Stimulated activated CD8-positive, alpha-beta memory T cell treated with anti-CD3 and anti-CD28 coated beads, Interleukin-7, amount 100 ng/mL, for 1 hour (primary cell): ENCODE data around the gene CRABP1.
"Not testable (repeated sequence)": the region's sequence is repeated elsewhere in the genome, so short reads cannot be mapped to it uniquely, and the experiment has no call there.

ENCODE experiments used
- DNase-seq, 2 donors: peaks; one replicate each; pipeline ENCODE4 v3.0.0-alpha.2; 2020; ENCODE audit warnings: low read depth in 2 of 2

Gene CRABP1

DNA sequence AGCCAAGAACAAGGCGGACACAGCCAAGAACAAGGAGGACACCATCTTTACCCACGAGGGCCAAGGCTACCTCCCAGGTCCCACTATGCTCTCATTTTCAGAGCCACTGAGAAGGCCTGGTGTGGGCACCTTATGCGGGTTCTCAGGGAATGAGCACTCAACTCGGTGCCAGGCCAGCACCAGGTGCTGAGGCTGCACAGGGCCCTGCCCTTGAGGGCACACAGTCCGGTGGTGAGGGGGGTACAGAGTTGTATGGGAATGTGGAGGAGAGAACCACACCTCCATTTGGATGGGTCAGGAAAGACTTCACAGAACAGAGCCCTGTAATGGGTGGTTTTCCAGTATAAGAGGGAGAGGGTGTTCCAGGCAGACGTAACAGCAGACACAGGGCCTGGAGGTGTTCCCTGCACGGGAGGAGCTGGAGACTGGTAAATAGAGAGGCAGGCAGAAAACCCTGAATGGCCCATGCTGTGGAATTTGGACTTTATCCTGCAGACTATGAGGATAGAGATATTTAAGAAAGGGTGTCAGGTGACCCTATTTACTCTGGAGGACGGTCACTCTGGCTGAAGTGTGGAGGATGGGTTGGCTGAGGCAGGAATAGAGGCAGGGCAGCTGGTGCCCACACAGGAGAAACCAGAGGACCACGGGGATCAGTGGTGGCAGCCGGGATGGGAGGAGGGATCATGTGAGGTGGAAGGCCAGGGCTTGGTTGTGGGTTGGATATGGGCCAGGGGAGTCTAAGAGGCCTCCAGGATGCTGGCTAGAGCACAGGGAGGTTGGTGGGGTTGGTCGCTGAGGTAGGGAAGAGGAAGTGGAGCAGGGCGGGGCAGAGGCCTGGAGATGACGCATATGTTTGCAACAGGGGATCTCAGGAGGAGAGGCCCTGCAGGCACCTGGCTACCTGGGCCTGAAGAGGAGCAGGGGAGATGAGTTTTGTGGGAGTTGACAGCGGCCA, 34.6 kb downstream of the CRABP1 start:
- DNase-seq: no peak

DNA sequence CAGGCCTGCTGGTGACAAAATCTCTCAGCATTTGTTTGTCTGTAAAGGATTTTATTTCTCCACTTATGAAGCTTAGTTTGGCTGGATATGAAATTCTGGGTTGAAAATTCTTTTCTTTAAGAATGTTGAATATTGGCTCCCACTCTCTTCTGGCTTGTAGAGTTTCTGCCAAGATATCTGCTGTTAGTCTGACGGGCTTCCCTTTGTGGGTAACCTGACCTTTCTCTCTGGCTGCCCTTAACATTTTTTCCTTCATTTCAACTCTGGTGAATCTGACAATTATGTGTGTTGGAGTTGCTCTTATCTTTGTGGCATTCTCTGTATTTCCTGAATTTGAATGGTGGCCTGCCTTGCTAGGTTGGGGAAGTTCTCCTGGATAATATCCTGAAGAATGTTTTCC, 40.0 kb downstream of the CRABP1 start:
- not testable (repeated sequence) for DNase-seq

DNA sequence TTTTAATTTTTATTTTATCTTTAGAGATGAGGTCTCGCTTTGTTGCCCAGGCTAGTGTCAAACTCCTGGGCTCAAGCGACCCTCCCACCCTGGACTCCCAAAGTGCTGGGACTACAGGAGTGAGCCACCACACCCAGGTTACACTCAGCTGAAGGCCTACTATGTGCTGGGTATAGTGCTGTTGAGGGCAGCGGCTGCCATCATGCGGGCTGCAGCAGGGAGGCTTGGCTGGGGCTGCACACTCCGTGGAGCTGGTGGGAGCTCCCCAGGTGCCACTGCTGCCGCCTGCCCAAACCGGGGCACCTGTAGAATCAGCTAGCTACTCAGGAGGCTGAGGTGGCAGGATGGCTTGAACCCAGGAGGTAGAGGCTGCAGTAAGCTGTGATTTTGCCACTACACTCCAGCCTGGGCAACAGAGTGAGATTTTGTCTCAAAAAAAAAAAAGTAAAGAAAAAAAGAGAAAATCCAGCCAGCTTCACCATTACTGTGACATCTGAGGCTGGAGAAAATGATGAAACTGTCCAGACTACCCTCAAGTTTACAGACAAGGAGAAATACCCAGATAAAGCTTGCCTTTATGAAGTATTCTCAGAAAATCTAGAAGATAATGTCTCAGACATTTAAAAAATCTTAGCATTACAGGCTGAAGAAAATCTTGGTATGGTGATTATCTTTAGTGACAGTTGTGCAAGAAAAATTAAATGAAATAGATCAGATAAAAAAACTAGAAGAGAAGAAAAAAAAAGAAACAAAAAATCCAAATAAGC, 42.1 kb downstream of the CRABP1 start:
- no peak for DNase-seq

DNA sequence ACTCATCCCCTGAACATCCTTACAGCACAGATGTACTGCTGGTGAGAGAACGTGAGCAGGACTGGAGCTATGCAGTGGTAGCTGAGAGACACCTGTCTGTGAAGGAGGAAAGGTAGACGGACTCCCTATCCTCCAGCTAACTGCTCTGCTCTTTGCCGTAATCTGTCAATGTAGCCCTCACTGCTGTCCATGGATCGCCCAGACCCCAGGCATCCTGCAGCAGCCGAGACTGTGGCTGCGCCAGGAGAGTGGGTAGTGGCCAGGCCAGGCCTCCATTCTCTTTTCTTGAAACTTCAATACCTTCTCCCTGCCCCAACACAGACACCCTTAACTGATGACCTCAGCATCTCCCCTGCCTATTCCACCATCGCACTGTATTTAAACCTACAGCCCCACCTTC, 44.5 kb downstream of the CRABP1 start:
- no peak for DNase-seq

DNA sequence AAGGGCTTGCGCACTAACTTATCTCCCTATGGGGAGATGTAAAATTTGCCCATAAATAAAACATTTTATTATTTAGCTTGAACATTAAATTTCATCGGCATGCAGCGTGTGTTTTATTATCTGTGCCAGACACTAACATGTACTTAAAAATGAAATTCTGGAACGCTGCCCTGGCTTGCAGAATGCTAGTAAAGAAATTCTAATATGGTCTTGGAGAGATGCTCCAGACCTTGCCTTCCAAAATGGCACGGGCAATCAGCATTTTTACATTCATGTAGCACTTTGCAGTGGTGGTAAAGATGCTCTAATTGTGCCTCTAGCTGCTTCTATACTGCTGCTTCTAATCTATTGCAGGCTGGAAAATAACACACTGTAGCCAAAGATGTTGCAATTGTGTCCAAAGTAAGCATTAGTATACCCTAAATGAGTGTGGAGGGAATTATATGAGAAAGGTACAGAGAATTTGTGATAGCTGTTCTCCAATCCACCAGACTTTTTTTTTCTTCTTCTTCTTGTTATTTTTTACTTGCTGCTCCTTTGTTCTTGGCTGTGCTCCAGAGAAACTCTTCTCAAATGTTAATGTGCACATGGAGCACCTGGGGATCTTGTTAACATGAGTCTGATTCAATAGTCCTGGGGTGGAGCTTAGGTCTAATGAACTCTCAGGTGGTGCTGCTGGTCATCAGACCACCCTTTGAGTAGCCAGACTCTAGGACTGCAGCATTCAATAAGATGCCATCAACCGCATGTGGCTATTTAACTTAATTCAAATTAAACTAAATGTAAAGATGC, 47.3 kb downstream of the CRABP1 start:
- no peak for DNase-seq

DNA sequence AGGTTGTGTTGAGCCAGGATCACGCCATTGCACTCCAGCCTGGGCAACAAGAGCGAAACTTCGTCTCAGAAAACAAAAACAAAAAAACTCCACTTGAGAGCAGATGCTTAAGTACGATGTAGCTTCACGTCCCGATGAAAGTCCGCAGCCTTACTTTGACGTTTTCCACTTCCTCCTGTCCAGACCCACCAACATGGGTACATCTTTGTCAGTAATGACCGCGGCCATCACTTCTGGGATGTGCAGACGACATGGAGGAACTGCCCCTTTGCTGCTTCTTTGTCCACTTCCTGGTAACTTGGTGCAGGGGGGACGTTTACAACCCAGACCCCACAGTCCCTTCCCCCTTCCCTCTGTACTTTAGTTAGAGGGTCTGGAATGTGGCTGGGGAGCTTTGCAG, 48.7 kb downstream of the CRABP1 start:
- DNase-seq: no peak

DNA sequence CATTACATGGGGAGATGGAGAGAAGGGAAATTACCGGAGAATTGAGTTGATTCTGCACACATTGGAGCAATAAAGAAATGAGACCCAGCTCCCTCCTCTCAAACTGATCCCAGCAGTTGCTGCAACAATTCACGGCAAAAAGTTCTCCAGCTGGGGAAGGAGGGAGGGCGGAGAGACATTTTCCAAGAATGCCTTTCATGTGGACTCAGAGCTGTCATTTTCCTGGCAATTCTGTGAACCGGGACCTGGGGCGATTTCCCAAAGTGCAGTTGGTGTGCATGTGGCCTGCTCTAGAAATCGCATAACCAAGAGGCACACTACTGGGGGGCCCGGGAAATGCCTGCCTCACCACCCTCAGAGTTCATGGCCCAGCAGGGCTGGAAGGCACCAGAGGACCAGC, 49.2 kb downstream of the CRABP1 start:
- no peak for DNase-seq

DNA sequence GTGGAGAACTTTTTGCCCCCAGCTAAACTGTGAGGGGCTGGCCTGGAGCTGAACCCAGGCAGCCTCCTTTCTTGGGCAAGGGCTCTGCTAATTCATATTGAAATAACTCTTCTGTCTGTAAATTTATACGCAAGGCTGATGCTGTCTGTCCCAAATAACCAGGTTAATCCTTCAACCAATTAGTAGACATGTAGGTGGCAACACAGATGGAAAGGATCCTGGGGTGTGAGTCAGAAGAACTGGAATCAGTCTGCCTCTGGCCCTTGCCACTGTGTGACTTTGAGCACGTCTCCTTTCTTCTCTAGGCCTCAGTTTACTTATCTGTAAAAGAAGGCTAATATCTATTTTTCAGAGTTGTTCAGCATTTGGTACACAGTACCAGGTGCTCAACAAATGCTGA, 49.6 kb downstream of the CRABP1 start:
- no peak for DNase-seq

DNA sequence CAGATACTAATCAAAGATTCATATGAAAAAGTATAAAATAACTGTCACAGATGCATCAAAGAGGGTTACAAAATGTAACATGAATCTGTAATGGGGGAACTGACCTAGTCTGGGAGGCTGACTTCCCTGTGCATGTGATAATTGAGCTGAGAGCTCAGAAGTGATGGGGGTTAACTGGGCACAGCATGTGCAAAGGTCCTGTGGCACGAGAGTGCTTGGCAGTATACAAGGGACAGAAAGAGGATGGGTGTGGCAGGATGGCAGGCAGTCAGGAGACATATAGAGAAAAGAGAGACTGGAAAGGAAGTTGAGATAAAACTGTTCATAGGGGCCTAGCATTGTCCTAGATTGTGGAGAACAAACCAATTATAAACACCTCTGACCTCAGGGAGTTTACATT, 50.1 kb downstream of the CRABP1 start:
- DNase-seq: no peak

DNA sequence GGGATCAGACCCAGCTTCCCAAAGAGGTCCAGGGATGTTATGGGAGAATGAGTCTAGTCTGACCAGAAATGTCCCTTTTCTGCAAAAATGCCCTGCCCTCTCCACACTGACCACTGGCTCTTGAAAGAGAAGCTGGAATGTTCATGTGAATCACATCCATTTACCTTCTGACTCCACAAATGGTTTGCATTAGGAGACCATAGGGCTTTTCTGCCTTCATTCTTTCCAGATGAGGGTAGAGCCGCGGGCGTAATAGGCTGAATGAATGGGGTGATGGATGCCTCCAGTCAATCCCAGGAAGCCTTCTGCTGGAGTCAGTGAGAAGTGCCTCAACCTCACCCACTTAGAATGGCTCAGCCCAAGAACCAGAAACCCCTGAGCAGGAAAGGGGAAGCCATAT, 50.7 kb downstream of the CRABP1 start:
- no peak for DNase-seq

DNA sequence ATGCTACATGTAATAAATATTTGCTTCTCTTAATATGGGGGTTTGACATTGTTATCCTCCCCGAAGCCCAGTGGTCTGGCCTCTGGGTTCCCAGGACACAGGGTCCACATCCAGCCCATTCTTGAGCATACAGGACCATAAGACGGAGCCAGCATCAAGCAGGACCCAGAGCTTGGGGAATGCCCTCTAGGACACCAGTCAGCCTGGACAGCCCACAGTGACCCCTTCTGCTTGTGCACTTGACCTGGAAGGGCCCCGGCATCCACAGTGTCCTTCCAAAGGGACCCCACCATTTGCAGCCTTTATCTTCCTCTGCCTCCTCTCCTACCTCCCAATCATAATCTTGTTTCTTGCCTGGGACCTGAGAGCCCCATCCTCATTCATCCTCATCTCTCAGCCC, 51.6 kb downstream of the CRABP1 start:
- no peak for DNase-seq

DNA sequence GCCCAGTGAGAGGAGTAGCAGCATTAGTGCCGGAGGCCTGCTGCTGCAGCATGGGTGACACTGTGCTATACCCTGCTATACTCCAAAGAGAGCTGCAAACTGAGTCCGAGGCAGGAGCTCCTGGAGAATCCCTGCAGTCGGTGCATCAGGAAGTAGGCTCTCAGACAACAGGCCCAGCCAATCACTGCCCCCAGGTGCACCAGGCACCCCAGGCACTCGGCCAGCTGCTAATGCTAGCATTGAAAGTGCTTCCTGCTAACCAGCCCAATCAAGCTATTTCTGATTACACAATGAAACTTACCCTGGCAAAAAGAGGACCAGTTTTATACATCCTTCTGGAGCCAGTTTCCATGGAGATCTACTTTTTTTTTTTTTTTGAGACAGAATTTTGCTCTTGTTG, 52.3 kb downstream of the CRABP1 start:
- no peak for DNase-seq

DNA sequence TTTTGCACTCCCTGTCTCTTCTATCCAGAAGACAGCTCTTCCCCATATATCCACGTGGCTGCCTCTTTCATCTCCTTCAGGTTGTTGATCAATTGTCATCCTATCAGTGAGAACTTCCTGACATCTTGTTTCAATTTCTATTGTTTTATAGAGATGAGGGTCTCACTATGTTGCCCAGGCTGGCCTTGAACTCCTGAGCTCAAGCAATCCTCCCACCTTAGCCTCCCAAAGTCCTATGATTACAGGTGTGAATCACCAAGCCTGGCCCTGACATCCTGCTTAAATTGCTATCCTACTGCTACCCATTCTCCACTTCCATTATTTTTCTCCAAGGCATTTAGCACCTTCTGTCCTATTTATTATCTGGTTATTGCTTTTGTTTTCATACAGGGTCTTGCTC, 53.0 kb downstream of the CRABP1 start:
- DNase-seq: no peak

DNA sequence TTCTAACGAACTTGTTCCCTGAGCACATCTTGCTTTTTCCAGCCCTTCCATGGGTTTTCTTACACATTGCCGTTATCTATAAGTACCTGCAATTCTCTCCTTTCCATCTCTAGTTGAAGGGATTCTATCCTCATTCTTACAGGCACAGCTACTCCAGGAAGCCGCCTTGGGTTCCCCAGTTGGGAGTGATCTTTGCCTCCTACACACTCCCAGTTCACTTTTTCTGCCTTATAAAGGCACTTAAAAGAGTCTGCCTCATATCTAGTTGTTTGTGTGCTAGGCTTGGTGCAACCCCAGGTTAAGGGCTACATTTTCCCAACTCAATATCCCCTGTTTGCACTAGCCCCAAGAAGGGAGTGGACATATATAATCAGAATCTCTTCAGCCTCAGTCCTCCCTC, 53.9 kb downstream of the CRABP1 start:
- DNase-seq: no peak

DNA sequence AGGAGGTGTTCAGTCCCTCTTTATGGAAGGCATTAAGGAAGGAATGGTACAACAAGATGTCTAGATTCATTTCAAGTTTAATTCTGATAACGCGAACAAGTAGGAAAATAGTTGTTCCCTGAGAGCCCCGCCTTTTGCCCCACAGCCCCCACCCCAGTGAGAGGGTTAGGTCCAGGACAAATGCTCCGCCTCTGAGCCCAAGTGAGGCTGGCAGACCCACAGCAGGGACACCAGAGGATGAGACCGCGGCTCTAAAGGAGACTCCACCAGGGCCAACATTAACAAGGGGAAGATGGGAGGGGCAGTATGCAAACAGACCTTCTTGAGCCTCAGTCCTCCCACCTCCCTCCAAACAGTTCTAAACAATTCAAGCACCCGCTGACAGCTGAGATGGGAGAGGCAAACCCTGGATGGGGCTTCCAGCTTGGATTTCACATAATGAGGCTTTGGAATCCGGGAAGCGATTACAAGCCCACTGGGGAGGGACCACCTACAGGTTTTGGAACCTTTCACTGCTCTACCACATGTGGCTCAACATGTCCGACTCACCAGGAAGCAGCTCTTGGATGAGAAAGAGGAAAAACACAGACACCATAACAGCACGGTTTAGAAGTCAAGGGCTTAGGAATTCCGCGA, 54.9 kb downstream of the CRABP1 start:
- no peak for DNase-seq

DNA sequence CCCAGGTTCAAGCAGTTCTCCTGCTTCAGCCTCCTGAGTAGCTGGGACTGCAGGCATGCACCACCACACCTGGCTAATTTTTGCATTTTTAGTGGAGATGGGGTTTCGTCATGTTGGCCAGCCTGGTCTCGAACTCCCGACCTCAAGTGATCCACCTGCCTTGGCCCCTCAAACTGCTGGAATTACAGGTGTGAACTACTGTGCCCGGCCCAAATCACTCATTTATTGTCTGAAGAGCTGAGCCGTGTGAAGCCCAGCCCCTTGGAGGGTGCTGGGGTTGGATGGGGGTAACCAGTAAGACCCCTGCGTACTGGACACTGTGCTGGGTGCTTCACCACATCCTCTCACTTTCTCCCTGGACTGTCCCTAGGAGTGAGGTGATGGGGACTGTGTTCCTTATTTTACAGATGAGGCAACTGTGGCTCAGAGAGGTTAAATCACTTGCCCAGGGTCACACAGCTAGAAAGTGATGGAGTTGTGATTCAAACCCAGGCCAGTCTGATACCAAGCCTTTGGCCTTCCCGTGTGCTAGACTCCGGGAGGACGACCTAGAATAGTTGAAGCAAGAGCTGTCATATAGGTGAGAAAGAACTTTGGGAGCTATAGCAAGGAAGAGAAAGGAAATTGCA, 56.1 kb downstream of the CRABP1 start:
- DNase-seq: no peak

DNA sequence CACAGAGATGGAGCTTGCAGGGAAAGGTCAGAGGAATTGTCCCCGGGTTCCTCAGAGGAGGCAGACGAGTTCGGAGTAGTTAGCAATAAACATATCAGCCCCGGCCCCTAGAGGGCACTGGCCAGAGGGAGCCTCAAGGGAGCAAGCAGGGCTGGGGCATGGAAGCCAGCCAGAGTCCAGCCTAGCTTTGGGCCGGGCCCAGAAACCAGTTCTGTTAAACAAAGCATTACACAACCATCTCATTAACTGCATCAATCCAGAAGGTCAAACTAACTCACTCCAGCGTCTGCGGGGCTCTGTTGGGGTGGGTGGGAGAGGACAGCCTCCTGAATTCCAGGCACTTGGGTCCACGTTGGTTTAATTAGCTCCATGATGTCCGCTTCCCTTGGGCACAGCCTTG, 56.8 kb downstream of the CRABP1 start:
- DNase-seq: no peak

DNA sequence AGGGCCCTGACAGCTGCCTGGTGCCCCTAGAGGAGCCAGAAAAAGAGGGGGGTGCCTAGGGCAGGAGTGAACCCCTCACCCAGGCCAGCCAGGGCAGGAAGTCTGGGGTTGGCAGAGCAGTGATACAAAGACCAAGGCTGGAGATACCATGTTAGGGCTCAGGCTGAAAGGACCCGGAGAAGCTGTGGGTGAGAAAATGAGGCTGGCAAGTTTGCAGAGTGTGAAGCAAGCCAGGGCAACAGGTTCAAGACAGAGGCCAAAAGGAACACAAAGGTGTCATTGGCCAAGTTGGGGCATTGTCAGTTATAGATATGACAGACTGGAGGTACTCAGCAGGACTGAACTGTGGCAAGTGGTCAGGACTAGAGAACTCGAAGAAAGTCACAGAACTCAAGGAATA, 57.2 kb downstream of the CRABP1 start:
- DNase-seq: no peak
